SU-DHL-6 (cell line): ENCODE data around the gene RAB37.

Experiments
- CTCF ChIP-seq: fragments of 200-600 bp; sonication (generic); IDR thresholded peaks from one replicate; pipeline ENCODE4 v1.5.1; 2017; ENCODE audit warnings: antibody characterized with exemption, mild to moderate bottlenecking, low read length, moderate library complexity; ENCODE audit not compliant: insufficient read depth, poor library complexity, severe bottlenecking
- EZH2phosphoT487 ChIP-seq: fragments of 200-600 bp; sonication (generic), shearing (Covaris generic); conservative IDR thresholded peaks from 2 replicates; pipeline ENCODE4 v1.6.1; 2018; ENCODE audit warnings: mild to moderate bottlenecking, antibody characterized with exemption, low read length, moderate library complexity, mixed read lengths

GRCh38 chr17:74782571-74782970 lies 45.5 kb downstream of the RAB37 start:
- TF ChIP-seq CTCF = no peak
- TF ChIP-seq EZH2phosphoT487 = no peak
